Activated naive CD8-positive, alpha-beta T cell treated with anti-CD3 and anti-CD28 coated beads, Interleukin-2, amount 50 U/mL, for 24 hours (primary cell): Measurements from ENCODE around the gene RREB1.

ENCODE experiments used
- ATAC-seq: fragments of 150-1000 bp; cut with Tn5 transposase; one replicate; pipeline ENCODE4 v1.10.0; 2021
- DNase-seq: peaks from one replicate; pipeline ENCODE4 v3.0.0; 2021
- H3K27ac Mint-ChIP-seq: one replicate; pipeline ENCODE4 v1.8.0; 2021; ENCODE audit warnings: mild to moderate bottlenecking, mixed read lengths
- H3K27me3 Mint-ChIP-seq: one replicate; pipeline ENCODE4 v1.8.0; 2021; ENCODE audit warnings: mixed read lengths
- H3K36me3 Mint-ChIP-seq: one replicate; pipeline ENCODE4 v1.8.0; 2021; ENCODE audit warnings: low read depth, mixed read lengths
- H3K4me1 Mint-ChIP-seq: one replicate; pipeline ENCODE4 v1.8.0; 2021; ENCODE audit warnings: mixed read lengths
- H3K4me3 Mint-ChIP-seq: one replicate; pipeline ENCODE4 v1.8.0; 2021; ENCODE audit warnings: mild to moderate bottlenecking, moderate library complexity, mixed read lengths
- H3K9me3 Mint-ChIP-seq: one replicate; pipeline ENCODE4 v1.8.0; 2021; ENCODE audit warnings: mixed read lengths

Gene RREB1

DNA sequence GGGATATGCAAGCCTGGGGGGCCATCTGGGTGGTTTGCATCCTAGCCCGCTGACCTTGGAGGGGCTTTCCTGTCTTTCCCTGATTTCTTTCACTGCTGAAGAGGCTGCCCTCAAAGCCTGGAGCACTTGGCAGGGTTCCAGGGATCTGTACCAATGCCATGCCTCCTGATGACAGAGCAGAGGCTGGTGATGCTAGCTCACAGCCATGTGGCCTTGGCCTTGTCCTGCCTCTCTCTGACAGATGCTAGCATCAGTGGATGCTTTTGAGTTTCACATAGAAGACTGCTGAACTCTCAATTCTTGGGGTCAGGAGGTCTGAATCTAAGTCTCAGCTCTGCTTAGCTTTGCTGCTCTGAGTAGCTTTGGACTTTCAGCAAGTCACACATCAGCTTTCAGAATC is 21.9 kb upstream of the RREB1 start:
- H3K36me3 Mint-ChIP-seq, result no peaks in the 10 kb centered on the region
- no peak for ATAC-seq
- no peaks in the 10 kb centered on the region for H3K9me3 Mint-ChIP-seq
- H3K4me1 Mint-ChIP-seq, result peaks cover 35% of the 10 kb centered on the region
- DNase-seq, result peak; percentile 30
- no peak overlapping the region for H3K27ac Mint-ChIP-seq
- peaks cover 3% of the 10 kb centered on the region for H3K27me3 Mint-ChIP-seq
- no peak overlapping the region for H3K4me3 Mint-ChIP-seq

DNA sequence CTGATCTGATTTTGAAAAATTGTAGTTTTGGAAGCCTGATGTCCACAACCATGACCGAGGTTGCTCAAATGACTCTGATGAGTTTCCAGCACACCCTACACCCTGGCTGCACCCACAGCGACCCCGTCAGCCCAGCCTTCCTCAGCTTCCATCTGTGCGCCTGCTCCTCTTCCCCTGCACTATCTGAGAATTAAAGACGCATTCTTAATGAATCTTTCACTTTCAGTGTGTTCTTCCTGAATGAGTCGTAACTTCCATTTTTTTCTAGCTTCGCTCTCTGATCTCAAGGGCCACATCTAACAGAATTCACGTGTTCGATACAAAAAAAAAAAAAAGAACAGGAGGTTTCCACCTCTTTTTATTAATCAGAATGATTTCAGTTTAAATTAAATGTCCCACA is 21.3 kb upstream of the RREB1 start:
- H3K9me3 Mint-ChIP-seq, result no peaks in the 10 kb centered on the region
- DNase-seq, result peak; percentile 58
- H3K27me3 Mint-ChIP-seq, result peaks cover 3% of the 10 kb centered on the region
- H3K36me3 Mint-ChIP-seq, result no peaks in the 10 kb centered on the region
- ATAC-seq, result peak; percentile 75
- peak overlapping the region; percentile 96 for H3K27ac Mint-ChIP-seq
- H3K4me3 Mint-ChIP-seq, result peak overlapping the region; percentile 73
- H3K4me1 Mint-ChIP-seq, result peaks cover 35% of the 10 kb centered on the region

DNA sequence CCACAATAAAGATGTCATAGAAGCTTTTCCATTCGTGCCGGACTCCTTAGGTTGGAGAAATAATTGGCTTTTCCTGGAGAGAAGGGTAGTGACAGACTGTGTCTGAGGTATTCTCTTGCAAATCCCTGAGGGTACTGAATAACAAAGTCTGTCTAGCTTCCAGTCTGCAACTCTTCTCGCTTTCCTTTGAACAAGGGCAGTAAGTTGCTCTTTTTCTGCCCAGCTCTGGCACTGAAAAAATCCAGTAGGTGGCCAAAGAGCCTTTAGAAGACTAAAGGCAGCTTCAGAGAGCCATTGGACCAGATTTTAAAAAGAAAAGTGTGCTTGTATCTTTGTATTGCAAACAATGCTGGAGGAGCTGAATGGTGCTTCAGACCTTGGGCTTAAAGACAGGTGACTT is 20.7 kb upstream of the RREB1 start:
- Mint-ChIP-seq H3K36me3 (no peaks in the 10 kb centered on the region), H3K4me1 (peaks cover 35% of the 10 kb centered on the region), H3K4me3 (peak overlapping the region; percentile 73), H3K27ac (peak overlapping the region; percentile 96), H3K9me3 (no peaks in the 10 kb centered on the region), H3K27me3 (peaks cover 3% of the 10 kb centered on the region)
- no peak for ATAC-seq
- no peak for DNase-seq

DNA sequence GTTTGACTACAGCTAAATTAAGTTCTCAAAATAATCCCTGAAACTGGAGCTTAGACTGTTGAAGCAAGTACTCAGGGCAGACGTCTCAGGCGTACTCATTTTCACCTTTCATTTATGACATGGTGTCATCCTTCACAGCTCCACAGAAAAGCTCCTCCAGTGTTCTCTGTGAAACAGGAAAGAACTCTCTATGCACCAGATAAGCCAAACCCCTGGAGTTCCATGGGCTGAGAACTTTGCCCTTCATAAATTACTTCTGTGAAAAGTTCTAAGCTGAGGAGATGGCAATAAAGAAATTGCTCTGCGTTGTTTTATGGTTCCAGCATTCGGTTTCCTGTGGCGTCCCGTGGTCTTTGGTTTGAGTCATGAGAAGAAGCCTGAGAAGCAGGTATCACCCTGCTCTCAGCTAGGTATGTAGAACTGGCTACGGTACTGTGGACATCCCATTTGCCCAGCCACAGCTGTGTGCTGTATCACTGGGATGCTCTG is 20.2 kb upstream of the RREB1 start:
- DNase-seq, result peak; percentile 30
- H3K9me3 Mint-ChIP-seq, result no peaks in the 10 kb centered on the region
- no peaks in the 10 kb centered on the region for H3K36me3 Mint-ChIP-seq
- H3K27ac Mint-ChIP-seq, result peak overlapping the region; percentile 96
- H3K4me1 Mint-ChIP-seq, result peaks cover 35% of the 10 kb centered on the region
- peak overlapping the region; percentile 73 for H3K4me3 Mint-ChIP-seq
- H3K27me3 Mint-ChIP-seq, result peaks cover 3% of the 10 kb centered on the region
- ATAC-seq, result peak; percentile 52

DNA sequence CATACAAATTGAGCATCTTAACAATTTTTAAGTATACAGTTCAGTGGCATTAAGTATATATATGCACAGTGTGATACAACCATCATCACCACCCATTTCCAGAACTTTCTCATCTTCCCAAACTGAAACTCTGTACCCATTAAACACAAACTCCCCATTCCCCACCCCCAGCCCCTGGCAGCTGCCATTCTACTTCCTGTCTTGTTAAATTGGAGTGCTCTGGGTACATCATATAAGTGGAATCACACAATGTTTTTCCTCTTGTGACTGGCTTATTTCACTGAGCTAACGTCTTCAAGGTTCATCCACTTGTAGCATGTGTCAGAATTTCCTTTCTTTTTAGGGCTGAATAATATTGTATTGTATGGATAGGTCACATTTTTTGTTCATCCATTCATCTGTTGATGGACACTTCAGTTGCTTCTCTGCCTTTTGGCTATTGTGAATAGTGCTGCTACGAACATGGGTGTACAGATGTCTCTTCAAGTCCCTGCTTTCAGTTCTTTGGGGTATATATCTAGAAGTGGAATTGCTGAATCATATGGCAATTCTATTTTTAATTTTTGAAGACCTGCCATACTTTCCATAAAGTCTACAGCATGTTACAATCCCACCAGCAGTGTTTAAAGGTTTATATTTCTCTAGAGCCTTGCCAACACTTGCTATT is 19.6 kb upstream of the RREB1 start:
- ATAC-seq, result peak; percentile 71
- H3K4me1 Mint-ChIP-seq, result peaks cover 35% of the 10 kb centered on the region
- H3K27ac Mint-ChIP-seq, result peak overlapping the region; percentile 96
- H3K4me3 Mint-ChIP-seq, result peak overlapping the region; percentile 73
- peak; percentile 27 for DNase-seq
- H3K27me3 Mint-ChIP-seq, result peaks cover 3% of the 10 kb centered on the region
- no peaks in the 10 kb centered on the region for H3K36me3 Mint-ChIP-seq
- no peaks in the 10 kb centered on the region for H3K9me3 Mint-ChIP-seq

DNA sequence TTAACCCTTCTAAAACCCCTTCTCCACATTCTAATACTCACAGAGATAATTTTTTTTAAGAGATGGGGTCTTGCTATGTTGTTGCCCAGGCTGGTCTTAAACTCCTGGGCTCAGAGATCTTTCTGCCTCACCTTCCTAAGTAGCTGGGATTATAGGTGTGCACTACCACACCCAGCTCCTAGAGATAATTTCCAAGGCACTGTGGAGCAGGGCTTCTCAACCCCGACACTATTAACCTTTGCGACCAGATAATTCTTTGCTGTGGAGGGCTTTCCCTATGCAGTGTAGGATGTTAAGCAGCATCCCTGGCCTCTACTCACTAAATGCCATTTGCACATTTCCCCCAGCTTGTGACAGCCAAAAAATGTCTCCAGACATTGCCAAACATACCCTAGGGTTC is 8.8 kb upstream of the RREB1 start:
- Mint-ChIP-seq H3K27me3 (no peaks in the 10 kb centered on the region), H3K4me1 (peaks cover 3% of the 10 kb centered on the region), H3K4me3 (no peak overlapping the region), H3K36me3 (no peaks in the 10 kb centered on the region), H3K9me3 (no peaks in the 10 kb centered on the region), H3K27ac (no peak overlapping the region)
- DNase-seq (no peak), ATAC-seq (no peak)

DNA sequence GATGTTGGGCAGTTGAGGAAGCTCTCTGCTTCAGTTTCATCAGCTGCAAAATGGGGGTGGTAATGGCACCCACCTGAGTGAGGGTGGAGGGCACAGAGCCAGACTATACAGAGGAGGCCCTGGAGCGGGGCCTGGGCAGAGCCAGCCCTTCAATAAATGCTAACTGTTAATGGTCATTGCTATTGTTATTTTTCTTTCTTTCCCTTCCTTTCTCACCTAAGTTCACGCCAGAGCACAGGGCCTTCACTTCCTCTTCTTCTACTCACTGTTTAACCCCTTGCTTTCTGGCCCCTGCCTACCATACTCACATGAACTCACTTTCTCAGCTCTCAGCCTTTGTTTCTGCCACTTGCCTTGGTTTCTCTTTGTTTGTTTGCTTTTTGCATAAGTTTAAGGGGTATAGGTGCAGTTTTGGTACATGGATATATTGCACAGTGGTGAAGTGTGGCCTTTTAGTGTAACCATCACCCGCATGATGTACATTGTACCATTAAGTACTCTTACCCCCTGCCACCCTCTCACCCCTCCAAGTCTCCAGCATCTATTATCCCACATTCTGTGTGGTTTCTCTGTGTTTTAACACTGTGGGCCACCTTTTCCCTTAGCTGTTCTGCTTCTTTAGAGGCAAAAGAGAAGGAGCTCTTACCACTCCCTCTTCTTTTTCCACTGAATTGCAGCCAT is 7.5 kb upstream of the RREB1 start:
- no peak for DNase-seq
- ATAC-seq, result no peak
- Mint-ChIP-seq H3K36me3 (no peaks in the 10 kb centered on the region), H3K4me1 (peaks cover 3% of the 10 kb centered on the region), H3K27ac (no peak overlapping the region), H3K9me3 (no peaks in the 10 kb centered on the region), H3K4me3 (no peak overlapping the region), H3K27me3 (no peaks in the 10 kb centered on the region)

DNA sequence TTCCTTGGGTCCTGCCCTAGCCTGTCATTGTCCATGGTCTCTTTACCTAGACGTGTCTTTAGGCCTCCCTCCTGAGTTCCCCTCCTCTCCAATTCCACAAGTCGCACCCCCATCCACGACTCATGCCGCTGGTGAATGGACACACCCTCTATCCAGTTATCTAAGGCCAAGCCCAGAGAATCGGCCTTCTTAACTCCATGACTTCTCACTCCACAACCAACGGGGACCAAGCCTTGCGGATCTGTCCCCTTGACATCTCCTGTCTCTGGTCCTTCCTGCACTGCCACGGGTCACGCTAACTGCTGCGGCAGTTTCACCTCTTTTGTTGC is 7.0 kb upstream of the RREB1 start:
- ATAC-seq, result no peak
- Mint-ChIP-seq H3K36me3 (no peaks in the 10 kb centered on the region), H3K4me3 (no peak overlapping the region)

DNA sequence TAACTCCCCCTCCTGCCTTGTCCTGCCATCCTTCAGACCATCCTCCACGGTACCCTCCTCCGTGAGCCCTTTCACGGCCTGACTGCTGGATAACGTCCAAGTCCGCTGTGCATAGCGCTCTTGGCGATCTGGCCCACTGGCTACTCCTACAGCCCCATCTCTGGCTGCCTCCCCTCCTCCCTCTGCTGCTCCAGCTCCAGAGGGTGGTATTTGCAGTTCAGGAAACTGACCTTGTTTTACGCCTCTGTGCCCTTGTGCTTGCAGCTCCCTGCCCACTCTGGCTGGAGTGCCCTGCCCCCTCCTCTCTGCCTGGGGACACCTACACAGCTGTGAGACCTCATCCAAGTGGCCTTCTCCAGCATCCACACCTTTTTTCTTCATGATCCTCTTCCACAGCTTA is 6.5 kb upstream of the RREB1 start:
- no peaks in the 10 kb centered on the region for H3K27me3 Mint-ChIP-seq
- H3K36me3 Mint-ChIP-seq, result no peaks in the 10 kb centered on the region
- DNase-seq, result no peak
- no peaks in the 10 kb centered on the region for H3K9me3 Mint-ChIP-seq
- ATAC-seq, result no peak
- no peak overlapping the region for H3K27ac Mint-ChIP-seq
- H3K4me1 Mint-ChIP-seq, result peaks cover 8% of the 10 kb centered on the region
- no peak overlapping the region for H3K4me3 Mint-ChIP-seq

More for the DNA sequence above, 7.0 kb upstream of the RREB1 start:
- Mint-ChIP-seq H3K9me3 (no peaks in the 10 kb centered on the region), H3K27ac (no peak overlapping the region), H3K4me1 (peaks cover 3% of the 10 kb centered on the region), H3K27me3 (no peaks in the 10 kb centered on the region)
- no peak for DNase-seq

DNA sequence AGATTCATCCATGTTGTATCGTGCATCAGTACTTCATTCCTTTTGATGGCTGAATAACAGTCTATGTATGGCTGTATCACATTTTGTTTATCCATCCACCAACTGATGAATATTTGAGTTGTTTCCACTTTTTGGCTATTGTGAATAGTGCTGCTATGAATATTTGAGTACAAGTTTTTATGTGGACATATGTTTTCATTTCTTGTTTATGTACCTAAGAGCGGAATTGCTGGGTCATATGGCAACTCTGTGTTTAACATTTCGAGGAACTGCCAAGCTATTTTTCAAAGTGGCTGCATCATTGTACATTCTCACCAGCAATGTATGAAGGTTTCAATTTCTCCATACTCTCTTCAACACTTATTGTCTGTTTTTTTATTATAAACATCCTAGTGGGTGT is 3.0 kb upstream of the RREB1 start:
- Mint-ChIP-seq H3K9me3 (no peaks in the 10 kb centered on the region), H3K36me3 (peaks cover 2% of the 10 kb centered on the region), H3K4me1 (peaks cover 17% of the 10 kb centered on the region), H3K4me3 (no peak overlapping the region), H3K27me3 (no peaks in the 10 kb centered on the region), H3K27ac (no peak overlapping the region)
- no peak for DNase-seq
- ATAC-seq, result no peak

DNA sequence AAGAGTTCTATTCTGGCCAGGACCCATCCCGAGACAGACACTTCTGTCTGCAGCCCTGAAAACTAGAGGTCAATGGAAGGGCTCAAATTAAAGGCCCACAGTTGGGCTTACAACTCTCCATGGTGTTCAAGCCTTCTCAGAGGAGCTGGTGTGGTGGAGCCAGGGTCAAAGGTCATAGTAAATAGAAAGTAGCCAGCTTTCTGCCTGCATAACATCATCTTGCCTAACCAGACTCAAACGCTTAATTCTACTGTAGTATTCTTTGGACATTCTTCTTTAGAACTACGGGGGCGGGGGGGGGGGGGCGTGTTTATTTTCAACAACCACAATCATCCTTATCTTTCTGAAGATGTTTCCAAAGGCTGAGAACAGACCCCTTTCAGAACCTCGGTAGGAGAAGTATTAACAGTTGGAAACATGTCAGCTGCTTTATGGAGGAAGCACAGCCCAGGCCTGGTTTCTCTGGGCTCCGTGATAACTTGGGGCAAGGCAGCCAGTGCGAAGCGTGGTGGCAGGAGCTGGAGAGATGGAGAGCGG is 1.5 kb upstream of the RREB1 start:
- Mint-ChIP-seq H3K36me3 (peaks cover 2% of the 10 kb centered on the region), H3K27ac (peak overlapping the region; percentile 94), H3K4me1 (peaks cover 29% of the 10 kb centered on the region), H3K27me3 (no peaks in the 10 kb centered on the region), H3K9me3 (no peaks in the 10 kb centered on the region), H3K4me3 (peak overlapping the region; percentile 77)
- ATAC-seq, result no peak
- DNase-seq, result no peak

DNA sequence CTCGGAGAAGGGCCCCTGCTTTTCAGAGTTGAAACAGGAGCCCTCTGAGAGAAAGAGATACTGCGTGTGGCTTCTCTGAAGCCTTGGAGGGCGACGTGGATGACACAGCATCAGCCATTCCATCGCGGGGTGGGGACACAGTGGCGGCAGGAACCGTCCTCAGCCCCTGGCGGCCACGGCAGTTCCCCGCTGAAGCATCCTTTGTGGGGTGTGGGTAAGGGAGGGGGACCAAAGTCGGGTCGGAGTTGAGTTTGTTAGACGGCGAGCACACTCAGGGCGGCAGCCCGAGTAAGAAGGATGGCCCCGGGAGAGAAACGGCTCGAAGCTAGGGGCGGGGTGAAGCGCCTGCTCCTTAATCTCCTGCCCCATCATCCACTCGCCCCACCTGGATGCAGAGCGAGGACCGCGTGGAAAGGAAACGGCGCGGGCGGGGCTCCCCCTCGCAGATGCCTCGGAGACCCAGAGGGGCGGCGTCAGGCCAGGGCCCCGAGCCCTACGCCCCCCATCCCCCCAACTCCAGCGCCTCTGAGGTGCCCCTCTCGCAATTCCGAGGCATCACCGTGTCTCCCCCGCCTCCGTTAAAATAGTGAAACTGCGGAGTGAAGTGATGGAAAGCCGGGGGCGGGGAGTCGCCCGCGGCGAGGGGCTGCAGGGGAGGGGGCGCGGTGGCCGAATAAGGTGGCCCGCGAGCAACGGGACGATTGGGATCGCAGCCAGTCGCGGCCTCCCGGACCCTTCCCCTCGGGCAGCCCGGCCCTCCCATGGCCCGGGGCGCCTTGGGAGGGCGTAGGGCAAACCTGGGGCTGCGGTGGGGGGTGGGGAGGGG is 796 bp upstream of the RREB1 start:
- peak; percentile 75 for DNase-seq
- peak; percentile 57 for ATAC-seq
- H3K9me3 Mint-ChIP-seq, result no peaks in the 10 kb centered on the region
- peak overlapping the region; percentile 94 for H3K27ac Mint-ChIP-seq
- H3K4me1 Mint-ChIP-seq, result peaks cover 36% of the 10 kb centered on the region
- H3K27me3 Mint-ChIP-seq, result no peaks in the 10 kb centered on the region
- peak overlapping the region; percentile 77 for H3K4me3 Mint-ChIP-seq
- H3K36me3 Mint-ChIP-seq, result peaks cover 2% of the 10 kb centered on the region

DNA sequence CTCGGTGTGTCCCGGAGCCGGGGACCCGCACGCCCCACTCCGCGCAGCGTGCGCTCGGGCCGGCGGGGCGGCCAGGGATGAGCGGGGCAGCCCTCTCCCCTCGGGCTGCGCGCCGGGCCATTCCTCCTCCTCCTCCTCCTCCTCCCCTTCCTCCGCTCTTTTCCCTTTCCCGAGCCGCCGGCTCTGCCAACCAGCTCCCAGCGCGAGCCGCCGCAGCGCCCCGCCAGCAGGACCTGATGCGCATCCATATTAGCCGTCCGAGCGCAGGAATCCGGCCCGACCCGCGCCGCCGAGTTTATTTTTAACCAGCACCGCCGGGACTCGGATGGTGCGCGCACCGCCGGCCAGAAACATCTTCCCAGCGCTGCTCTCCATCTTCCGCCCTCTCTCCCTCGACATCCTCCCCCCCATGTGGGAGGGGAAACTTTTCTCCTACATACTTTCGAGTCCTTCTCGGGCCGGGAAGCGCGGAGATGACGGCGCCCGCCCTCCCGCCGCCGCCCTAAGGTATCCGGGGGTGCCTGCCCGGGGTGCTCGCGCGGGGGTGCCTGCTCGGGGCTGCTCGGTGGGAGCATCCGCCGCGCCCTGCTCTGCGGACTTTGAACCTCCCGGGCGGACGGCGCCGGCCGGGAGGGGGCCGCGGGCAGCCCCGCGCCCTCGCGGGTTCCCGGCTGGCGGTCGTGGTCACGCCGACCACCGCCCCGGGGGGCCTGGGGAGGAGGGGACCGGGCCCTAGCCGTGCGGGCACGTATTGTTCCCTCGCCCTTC is 619 bp downstream of the RREB1 start:
- DNase-seq, result peak; percentile 59
- H3K36me3 Mint-ChIP-seq, result peaks cover 2% of the 10 kb centered on the region
- H3K27me3 Mint-ChIP-seq, result no peaks in the 10 kb centered on the region
- H3K9me3 Mint-ChIP-seq, result no peaks in the 10 kb centered on the region
- H3K4me1 Mint-ChIP-seq, result peaks cover 50% of the 10 kb centered on the region
- ATAC-seq, result peak; percentile 9
- H3K27ac Mint-ChIP-seq, result peak overlapping the region; percentile 91
- peak overlapping the region; percentile 91 for H3K4me3 Mint-ChIP-seq
